Measurements from ENCODE around the gene RAB10. TPM values are rescaled to one million over a fixed set of nuclear protein-coding genes. Genes with fewer than 3 reads are reported as not detected.
A peak's percentile ranks its signal among the peaks of the same experiment; 100 is the strongest.

The RAB10 gene
- total RNA-seq, 1 donor from 2014 or later, result 130 TPM

GRCh38 chr2:26185304-26185928, 151.5 kb downstream of the RAB10 start:
- H3K27me3 Mint-ChIP-seq (ENCODE audit: unreplicated experiment), result peaks cover 21% of the 10 kb centered on the region
- H3K27ac Mint-ChIP-seq (ENCODE audit: unreplicated experiment), result peak overlapping the region; percentile 8

GRCh38 chr2:26185954-26186770, 152.3 kb downstream of the RAB10 start:
- Mint-ChIP-seq H3K27ac (ENCODE audit: unreplicated experiment) (peak overlapping the region; percentile 8), H3K9me3 (ENCODE audit: unreplicated experiment) (no peaks in the 10 kb centered on the region), H3K4me1 (ENCODE audit: unreplicated experiment) (peaks cover 12% of the 10 kb centered on the region), H3K27me3 (ENCODE audit: unreplicated experiment) (peaks cover 16% of the 10 kb centered on the region), H3K4me3 (ENCODE audit: unreplicated experiment) (peak overlapping the region; percentile 81), H3K36me3 (ENCODE audit: low read depth, unreplicated experiment) (peaks cover 12% of the 10 kb centered on the region)
- DNase-seq (ENCODE audit: low spot score), result no peak
- no peak for TF ChIP-seq CTCF (IDR thresholded peaks at IDR 0.05; ENCODE audit: unreplicated experiment)

More at GRCh38 chr2:26185304-26185928, 151.5 kb downstream of the RAB10 start:
- TF ChIP-seq CTCF (IDR thresholded peaks at IDR 0.05; ENCODE audit: unreplicated experiment), result no peak
- peaks cover 13% of the 10 kb centered on the region for H3K4me1 Mint-ChIP-seq (ENCODE audit: unreplicated experiment)
- DNase-seq (ENCODE audit: low spot score), result no peak
- H3K4me3 Mint-ChIP-seq (ENCODE audit: unreplicated experiment), result peak overlapping the region; percentile 81
- peaks cover 12% of the 10 kb centered on the region for H3K36me3 Mint-ChIP-seq (ENCODE audit: low read depth, unreplicated experiment)
- no peaks in the 10 kb centered on the region for H3K9me3 Mint-ChIP-seq (ENCODE audit: unreplicated experiment)

Other genes with a start within 250 kb of the RAB10 start
- 33.4 TPM for gene ASXL2, start 155.6 kb upstream of the RAB10 start, total RNA-seq (ENCODE audit: unreplicated experiment)
- gene KIF3C, start 51.6 kb upstream of the RAB10 start, total RNA-seq (ENCODE audit: unreplicated experiment), result 78.1 TPM
- 4.6 TPM for gene GAREM2, start 139.0 kb downstream of the RAB10 start, total RNA-seq (ENCODE audit: unreplicated experiment)
- 162 TPM for gene HADHA, start 210.5 kb downstream of the RAB10 start, total RNA-seq (ENCODE audit: unreplicated experiment)
- gene HADHB, start 210.9 kb downstream of the RAB10 start, total RNA-seq (ENCODE audit: unreplicated experiment), result 101 TPM

Data from endothelial cell (in vitro differentiated cells).